ENCODE measurements around the gene NAALADL2. TPM values are rescaled to one million over a fixed set of nuclear protein-coding genes. Genes with fewer than 3 reads are reported as not detected.

The NAALADL2 gene
- total RNA-seq, 1 experiment from 2014 or later: 2.7 TPM

DNA sequence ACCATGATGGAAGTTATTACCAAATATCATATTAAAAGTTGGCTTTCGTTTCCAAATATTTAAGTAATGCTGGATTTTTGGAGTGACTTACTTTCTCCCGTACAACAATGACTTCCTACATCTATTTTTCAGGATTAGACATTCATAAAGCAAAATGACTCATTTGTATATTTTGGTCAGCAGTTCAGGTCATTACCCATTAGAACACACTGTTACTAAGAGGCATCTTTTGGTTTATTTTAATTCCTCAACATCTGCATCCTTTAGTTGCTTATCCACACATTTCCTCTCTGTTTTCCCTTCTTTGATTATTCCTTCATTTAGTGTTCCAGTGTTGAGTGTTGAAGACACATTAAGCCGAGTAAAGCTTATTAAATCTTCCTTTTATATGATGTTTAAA lies 348.2 kb downstream of the NAALADL2 start:
- Histone ChIP-seq H3K36me3 (ENCODE audit: control insufficient read depth, insufficient read depth, low read length) (no peaks in the 10 kb centered on the region), H3K27ac (ENCODE audit: low read length) (no peak overlapping the region), H3K4me3 (ENCODE audit: low read depth in 2 of 2, low read length in 2 of 2) (no peak overlapping the region), H3K27me3 (ENCODE audit: control insufficient read depth, insufficient read depth, low read length) (no peaks in the 10 kb centered on the region), H3K4me1 (ENCODE audit: control insufficient read depth, insufficient read depth, low read length) (no peaks in the 10 kb centered on the region), H3K9me3 (ENCODE audit: control insufficient read depth, insufficient read depth, low read depth, low read length) (no peaks in the 10 kb centered on the region)
- no peak for DNase-seq (ENCODE audit: low read depth, low spot score)
- TF ChIP-seq TCF7L2 (IDR thresholded peaks at IDR 0.05; ENCODE audit: low read depth, low read length): no peak
- TF ChIP-seq, protein P1, sequence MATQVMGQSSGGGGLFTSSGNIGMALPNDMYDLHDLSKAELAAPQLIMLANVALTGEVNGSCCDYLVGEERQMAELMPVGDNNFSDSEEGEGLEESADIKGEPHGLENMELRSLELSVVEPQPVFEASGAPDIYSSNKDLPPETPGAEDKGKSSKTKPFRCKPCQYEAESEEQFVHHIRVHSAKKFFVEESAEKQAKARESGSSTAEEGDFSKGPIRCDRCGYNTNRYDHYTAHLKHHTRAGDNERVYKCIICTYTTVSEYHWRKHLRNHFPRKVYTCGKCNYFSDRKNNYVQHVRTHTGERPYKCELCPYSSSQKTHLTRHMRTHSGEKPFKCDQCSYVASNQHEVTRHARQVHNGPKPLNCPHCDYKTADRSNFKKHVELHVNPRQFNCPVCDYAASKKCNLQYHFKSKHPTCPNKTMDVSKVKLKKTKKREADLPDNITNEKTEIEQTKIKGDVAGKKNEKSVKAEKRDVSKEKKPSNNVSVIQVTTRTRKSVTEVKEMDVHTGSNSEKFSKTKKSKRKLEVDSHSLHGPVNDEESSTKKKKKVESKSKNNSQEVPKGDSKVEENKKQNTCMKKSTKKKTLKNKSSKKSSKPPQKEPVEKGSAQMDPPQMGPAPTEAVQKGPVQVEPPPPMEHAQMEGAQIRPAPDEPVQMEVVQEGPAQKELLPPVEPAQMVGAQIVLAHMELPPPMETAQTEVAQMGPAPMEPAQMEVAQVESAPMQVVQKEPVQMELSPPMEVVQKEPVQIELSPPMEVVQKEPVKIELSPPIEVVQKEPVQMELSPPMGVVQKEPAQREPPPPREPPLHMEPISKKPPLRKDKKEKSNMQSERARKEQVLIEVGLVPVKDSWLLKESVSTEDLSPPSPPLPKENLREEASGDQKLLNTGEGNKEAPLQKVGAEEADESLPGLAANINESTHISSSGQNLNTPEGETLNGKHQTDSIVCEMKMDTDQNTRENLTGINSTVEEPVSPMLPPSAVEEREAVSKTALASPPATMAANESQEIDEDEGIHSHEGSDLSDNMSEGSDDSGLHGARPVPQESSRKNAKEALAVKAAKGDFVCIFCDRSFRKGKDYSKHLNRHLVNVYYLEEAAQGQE (IDR thresholded peaks at IDR 0.05; ENCODE audit: insufficient read depth in 1 of 2, low read depth in 2 of 2, low read length in 1 of 2): no peak
- TF ChIP-seq POLR2AphosphoS5 (IDR thresholded peaks at IDR 0.05; ENCODE audit: low read depth, low read length): no peak
- TF ChIP-seq, protein P2, sequence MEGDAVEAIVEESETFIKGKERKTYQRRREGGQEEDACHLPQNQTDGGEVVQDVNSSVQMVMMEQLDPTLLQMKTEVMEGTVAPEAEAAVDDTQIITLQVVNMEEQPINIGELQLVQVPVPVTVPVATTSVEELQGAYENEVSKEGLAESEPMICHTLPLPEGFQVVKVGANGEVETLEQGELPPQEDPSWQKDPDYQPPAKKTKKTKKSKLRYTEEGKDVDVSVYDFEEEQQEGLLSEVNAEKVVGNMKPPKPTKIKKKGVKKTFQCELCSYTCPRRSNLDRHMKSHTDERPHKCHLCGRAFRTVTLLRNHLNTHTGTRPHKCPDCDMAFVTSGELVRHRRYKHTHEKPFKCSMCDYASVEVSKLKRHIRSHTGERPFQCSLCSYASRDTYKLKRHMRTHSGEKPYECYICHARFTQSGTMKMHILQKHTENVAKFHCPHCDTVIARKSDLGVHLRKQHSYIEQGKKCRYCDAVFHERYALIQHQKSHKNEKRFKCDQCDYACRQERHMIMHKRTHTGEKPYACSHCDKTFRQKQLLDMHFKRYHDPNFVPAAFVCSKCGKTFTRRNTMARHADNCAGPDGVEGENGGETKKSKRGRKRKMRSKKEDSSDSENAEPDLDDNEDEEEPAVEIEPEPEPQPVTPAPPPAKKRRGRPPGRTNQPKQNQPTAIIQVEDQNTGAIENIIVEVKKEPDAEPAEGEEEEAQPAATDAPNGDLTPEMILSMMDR (IDR thresholded peaks at IDR 0.05): no peak
- no peak for TF ChIP-seq SIN3A (IDR thresholded peaks at IDR 0.05; ENCODE audit: borderline replicate concordance, insufficient read depth, low read depth, low read length)
- BruUV-seq (replicated peaks): no TSS peak
- no peak for ATAC-seq
- POLR2A ChIA-PET: no interaction called here
- in situ Hi-C loops (cut with HindIII; ENCODE audit: low pct_unique_long_range_greater_than_20kb, low sequenced_read_pairs): no loop called here
- intact Hi-C loops (cut with micrococcal nuclease; ENCODE audit: unreplicated experiment): no loop called here
- CTCF ChIA-PET: no interaction called here

DNA sequence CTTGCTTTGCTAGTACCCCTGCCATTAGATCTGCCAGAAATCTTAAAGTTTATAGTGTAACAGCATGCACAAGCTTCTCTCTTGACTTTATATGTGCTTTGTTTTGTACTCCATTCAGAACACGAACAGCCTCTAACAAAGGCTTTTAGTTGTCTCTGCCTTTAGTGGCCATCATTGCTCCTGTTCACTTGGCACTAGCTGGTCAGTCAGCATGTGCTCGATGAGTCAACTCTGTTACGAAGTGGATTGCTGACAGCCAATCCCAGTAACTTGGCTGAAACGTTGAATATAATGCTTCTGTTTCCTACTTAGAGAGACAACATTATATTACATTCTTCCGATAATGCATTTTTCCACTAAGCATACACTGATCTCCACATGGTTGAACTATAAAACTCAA lies 349.2 kb downstream of the NAALADL2 start:
- Histone ChIP-seq H3K4me1 (ENCODE audit: control insufficient read depth, insufficient read depth, low read length) (no peaks in the 10 kb centered on the region), H3K36me3 (ENCODE audit: control insufficient read depth, insufficient read depth, low read length) (no peaks in the 10 kb centered on the region), H3K4me3 (ENCODE audit: low read depth in 2 of 2, low read length in 2 of 2) (no peak overlapping the region), H3K27ac (ENCODE audit: low read length) (no peak overlapping the region), H3K9me3 (ENCODE audit: control insufficient read depth, insufficient read depth, low read depth, low read length) (no peaks in the 10 kb centered on the region), H3K27me3 (ENCODE audit: control insufficient read depth, insufficient read depth, low read length) (no peaks in the 10 kb centered on the region)
- ATAC-seq (no peak), DNase-seq (ENCODE audit: low read depth, low spot score) (no peak)
- TF ChIP-seq SIN3A (IDR thresholded peaks at IDR 0.05; ENCODE audit: borderline replicate concordance, insufficient read depth, low read depth, low read length) (no peak), POLR2AphosphoS5 (IDR thresholded peaks at IDR 0.05; ENCODE audit: low read depth, low read length) (no peak), TCF7L2 (IDR thresholded peaks at IDR 0.05; ENCODE audit: low read depth, low read length) (no peak)
- TF ChIP-seq, protein P1 (IDR thresholded peaks at IDR 0.05; ENCODE audit: insufficient read depth in 1 of 2, low read depth in 2 of 2, low read length in 1 of 2): no peak
- TF ChIP-seq, protein P2 (IDR thresholded peaks at IDR 0.05): no peak
- POLR2A ChIA-PET: no interaction called here
- intact Hi-C loops (cut with micrococcal nuclease; ENCODE audit: unreplicated experiment): no loop called here
- no TSS peak for BruUV-seq (replicated peaks)
- in situ Hi-C loops (cut with HindIII; ENCODE audit: low pct_unique_long_range_greater_than_20kb, low sequenced_read_pairs): no loop called here
- CTCF ChIA-PET: no interaction called here
